Measurements from ENCODE around the gene ZFPL1.

Gene ZFPL1

DNA sequence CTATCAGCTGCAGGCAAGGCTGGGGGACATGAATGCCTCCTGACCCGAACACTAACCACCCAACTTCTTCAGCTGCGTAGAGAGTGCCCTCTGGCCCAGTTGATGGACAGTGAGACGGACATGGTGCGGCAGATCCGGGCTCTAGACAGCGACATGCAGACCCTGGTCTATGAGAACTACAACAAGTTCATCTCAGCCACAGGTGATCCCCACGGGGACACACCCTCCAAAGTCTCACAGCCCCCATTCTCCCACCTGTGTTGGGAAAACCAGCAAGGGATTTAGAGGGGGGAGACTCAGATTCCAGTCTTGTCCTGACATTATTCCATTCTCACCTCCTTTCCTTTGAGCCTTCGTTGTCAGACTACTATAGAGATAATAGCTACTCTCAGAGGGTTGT is 12.9 kb downstream of the ZFPL1 start:
- DNase-seq, result no peak

DNA sequence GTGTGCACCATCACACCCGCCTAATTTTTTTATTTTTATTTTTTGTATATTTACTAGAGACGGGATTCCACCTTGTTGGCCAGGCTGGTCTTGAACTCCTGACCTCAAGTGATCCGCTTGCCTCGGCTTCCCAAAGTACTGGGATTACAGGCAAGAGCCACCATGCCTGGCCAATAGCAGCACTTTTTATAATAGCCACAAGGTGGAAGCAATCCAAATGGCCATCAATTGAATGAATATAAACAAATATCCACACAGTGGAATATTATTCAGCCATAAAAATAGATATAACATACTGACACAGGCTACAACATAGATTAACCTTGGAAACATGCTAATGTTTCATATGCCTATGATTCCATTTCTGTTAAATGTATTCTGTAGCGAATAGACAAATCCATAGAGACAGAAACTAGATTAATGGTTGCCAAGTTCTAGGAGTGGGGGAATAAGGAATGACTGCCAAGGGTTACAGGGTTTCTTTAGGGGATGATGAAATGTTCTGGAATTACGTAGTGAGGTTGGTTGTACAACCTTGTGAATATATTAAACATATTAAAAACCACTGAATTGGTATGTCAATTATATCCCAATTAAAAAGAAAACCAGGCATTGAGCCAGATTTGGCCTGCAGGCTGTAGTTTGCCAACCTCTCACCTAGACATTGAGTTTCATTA is 16.8 kb downstream of the ZFPL1 start:
- DNase-seq, result no peak

DNA sequence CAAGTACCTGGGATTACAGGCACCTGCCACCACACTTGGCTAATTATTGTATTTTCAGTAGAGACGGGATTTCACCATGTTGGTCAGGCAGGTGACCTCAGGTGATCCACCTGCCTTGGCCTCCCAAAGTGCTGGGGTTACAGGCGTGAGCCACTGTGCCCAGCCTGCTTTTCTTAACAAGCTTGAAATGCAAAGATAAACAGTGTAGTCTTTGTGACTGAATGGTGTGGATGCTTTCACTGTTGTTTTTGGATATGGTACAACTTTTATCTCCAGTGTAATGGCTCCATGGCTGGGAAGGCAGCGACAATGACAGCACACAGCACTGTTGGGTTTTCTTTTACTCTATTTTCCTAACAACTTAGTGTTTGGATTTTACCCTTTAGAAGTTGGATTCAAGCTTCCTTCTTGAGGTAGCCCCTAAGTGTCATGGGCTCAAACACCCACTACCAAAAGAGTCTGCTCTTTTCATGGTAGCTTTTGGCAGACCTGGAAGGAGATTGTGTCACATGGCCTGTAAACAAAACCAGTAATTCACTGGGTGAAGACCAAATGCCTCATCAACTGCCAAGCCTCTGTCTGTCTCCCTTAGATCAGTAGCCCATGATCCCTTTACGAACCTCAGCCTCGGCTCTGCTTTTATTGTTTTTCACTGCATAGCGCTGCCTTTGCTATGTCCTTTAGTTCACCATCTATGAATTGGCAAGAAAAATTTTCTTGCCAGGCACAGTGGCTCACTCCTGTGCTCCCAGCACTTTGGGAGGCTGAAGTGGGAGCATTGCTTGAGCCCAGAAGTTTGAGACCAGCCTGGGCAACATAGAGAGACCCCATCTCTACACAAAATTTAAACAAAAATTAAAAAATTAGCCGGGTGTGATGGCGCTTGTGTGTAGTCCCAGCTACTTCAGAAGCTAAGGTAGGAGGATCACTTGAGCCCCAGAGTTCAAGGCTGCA is 18.4 kb downstream of the ZFPL1 start:
- DNase-seq, result no peak

DNA sequence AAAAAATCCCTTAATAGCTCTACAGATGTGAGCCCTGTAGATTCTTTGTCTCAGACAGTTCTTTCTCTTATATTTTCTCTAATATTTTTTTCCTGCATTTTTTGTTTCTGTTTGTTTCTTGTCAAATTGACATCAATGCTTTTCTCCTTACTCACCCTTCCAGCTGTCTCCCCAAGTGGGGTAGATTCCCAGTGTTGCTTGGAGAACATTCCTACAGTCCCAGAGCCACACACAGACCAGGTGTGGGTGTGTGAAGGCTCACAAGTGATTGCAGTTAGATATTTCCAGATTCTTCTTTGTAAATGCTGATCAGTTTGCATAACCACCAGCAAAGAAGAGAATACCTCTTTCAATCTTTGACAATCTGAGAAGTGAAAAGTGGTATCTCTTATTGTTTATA is 19.5 kb downstream of the ZFPL1 start:
- no peak for DNase-seq

DNA sequence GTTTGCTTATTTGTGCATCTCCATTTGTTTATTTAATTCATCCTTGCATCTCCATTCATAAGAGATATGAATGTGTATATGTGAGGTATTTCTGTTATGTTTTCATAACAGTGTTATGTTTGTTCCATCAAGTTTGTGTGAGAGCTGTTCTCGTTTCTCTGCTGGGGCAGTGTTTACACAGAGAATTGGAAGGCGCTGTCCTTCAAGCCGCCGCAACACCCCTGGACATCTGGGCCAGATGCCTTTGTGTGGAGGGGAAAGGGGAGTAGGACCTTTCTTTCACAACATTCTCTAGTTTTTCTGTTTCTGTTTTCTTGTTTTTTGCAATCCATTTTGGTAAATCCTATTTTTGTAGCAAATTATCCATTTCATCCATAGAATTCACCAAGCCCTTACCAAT is 20.6 kb downstream of the ZFPL1 start:
- DNase-seq, result no peak

DNA sequence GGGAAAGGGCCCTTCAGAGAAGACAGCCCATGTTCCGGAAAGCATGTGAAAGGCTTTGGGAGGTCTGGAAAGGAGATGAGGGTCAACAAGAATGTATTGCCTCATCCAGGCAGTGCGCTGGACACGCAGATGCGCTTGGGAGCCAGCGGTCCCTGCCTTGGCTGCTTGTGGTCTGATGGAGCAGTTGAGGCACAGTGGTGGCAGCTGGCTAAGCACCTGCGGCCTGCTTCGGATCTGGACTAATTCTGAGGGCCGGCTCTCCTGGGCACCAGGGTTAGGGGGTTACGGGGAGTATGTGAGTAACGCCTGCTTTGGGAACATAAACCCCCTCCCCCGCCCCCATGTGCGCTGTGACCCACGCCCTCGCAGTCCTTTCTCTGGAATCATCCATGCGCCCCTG is 23.1 kb downstream of the ZFPL1 start:
- DNase-seq, result no peak

DNA sequence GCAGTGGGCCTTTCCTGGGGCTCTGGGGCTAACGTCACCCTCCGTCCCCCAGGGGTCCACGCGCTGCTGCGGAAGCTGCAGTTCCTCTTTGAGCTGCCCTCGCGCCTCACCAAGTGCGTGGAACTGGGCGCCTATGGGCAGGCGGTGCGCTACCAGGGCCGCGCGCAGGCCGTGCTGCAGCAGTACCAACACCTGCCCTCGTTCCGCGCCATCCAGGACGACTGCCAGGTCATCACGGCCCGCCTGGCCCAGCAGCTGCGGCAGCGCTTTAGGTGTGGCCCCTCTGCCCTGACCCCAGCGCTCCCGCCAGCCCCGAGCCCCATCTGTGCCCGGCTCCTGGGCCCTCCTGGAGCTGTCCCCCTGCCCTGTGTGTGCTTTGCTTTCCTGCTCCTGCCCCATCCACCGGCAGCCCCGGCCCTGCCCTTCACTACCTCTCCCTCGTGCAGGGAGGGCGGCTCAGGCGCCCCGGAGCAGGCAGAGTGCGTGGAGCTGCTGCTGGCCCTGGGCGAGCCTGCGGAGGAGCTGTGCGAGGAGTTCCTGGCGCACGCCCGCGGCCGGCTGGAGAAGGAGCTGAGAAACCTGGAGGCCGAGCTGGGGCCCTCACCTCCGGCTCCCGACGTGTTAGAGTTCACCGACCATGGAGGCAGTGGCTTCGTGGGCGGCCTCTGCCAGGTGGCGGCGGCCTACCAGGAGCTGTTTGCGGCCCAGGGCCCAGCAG is 23.9 kb downstream of the ZFPL1 start:
- DNase-seq, result no peak

DNA sequence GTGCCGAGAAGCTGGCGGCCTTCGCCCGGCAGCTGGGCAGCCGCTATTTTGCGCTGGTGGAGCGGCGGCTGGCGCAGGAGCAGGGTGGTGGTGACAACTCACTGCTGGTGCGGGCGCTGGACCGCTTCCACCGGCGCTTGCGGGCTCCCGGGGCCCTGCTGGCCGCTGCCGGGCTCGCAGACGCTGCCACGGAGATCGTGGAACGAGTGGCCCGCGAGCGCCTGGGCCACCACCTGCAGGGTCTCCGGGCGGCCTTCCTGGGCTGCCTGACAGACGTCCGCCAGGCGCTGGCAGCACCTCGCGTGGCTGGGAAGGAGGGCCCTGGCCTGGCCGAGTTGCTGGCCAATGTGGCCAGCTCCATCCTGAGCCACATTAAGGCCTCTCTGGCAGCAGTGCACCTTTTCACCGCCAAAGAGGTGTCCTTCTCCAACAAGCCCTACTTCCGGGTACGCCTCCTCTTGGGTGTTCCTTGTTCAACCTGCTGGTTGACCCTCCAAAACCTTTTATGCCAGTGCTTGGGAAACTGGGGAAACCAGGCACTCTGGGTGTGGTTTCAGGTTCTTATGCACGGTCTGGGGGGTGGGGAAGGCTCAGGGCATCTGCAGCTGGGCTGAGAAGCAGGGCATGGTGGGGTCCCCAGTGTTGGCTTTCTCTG is 24.6 kb downstream of the ZFPL1 start:
- no peak for DNase-seq

DNA sequence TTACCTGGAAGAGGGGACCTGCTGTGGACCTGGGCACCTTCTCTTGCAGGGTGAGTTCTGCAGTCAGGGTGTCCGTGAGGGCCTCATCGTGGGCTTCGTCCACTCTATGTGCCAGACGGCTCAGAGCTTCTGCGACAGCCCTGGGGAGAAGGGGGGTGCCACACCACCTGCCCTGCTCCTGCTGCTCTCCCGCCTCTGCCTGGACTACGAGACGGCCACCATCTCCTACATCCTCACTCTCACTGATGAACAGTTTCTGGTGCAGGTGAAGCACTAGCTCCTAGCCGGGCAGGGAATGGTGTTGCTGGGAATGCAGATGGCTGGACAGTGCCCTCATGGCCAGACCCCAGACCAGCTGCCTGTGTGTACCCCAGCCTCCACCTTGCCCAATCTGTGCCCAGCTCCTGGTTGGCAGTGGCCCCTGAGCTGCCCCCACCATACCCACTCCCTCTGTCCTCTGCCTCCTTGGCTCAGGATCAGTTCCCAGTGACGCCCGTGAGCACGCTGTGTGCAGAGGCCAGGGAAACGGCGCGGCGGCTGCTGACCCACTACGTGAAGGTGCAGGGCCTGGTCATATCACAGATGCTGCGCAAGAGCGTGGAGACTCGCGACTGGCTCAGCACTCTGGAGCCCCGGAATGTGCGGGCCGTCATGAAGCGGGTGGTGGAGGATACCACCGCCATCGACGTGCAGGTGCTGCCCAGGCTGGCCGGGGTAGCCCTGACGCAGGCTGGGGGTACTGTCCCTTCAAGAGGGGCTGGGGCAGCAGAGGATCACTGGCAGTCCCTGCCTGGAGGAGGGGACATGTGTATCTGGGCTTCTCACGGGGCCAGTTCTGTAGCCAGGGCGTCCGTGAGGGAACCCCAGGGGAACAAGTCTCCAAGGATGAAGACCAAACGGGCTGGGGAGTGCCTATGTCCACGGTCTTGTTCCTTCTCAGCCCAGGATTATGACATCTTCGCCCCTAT is 25.5 kb downstream of the ZFPL1 start:
- no peak for DNase-seq

DNA sequence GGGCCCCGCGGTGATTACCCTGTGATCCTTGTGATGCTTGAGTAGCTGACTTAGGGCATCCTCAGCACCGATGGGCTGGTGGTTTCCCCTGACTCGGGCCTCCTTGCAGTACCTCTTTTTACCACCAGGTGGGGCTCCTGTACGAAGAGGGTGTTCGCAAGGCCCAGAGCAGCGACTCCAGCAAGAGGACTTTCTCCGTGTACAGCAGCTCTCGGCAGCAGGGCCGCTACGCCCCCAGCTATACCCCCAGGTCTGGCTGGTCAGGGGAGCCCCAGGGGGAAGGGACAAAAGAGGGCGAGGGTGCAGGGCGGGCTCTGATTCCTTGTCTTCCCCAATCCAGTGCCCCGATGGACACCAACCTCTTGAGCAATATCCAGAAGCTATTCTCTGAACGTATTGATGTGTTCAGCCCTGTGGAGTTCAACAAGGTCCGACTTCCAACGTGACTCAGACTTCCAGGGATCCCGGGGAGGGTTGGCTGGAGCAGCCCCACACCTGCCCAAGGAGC is 26.4 kb downstream of the ZFPL1 start:
- peak; percentile 99 for DNase-seq

DNA sequence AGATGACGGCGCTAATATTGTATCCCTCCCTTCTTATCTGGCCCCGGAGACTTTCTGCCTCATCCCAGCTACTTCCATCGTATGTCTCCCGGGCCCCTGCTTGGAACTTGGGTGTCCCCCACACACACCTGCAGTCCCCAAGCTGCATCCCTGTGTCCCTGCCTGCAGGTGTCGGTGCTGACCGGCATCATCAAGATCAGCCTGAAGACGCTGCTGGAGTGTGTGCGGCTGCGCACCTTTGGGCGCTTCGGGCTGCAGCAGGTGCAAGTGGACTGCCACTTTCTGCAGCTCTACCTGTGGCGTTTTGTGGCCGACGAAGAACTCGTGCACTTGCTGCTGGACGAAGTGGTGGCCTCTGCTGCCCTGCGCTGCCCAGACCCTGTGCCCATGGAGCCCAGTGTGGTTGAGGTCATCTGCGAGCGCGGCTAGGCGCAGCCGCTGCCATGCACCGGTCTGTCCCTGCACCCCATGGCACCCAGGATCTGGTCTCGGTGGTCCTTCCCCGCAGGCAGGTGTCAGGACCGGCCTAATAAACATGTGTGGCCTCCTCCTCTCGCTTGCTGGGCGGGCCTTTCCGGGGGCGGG is 27.2 kb downstream of the ZFPL1 start:
- no peak for DNase-seq

DNA sequence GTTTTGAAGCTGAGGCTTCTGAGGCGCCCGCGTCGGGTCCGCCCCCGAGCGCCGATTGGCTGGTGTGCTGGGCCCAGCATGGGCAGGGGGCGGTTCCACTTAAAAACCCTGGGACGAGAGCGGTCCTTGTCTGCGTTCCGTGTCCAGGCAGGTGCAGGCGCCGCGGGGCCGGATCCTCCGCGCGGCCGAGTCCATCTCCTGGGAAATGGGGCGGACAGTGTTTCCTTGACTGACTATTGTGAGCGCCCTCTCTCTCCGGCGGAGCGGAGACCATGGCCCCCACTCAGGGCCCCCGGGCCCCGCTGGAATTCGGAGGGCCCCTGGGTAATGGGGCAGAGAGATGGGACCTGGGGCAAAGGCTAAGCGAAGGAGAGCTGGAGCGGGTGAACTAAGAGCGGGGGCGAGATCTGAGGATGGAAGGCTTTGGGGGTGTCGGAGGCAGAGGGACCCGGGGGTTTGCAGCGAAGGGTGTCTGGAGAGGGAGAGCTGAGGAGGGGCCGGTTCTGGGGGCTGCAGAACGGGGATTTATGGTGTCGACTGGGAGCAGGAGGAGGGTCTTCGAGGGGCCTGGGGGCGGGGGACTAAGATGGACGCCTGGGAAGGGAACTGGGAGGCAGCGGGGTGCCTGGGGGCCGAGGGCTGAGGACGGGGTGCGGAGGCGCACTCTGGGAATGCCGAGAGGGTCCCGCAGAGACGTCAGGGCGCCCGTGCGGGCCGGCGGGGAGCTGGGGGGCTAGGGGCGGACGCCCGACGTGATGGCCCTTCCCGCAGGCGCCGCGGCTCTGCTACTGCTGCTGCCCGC is 27.9 kb downstream of the ZFPL1 start, which contains the start of gene TM7SF2:
TSS of gene TM7SF2 (plus strand) at position 129 of the 802 bp plus-strand sequence. CDS start at position 273, 144 bp downstream.
- DNase-seq, result peak; percentile 95

DNA sequence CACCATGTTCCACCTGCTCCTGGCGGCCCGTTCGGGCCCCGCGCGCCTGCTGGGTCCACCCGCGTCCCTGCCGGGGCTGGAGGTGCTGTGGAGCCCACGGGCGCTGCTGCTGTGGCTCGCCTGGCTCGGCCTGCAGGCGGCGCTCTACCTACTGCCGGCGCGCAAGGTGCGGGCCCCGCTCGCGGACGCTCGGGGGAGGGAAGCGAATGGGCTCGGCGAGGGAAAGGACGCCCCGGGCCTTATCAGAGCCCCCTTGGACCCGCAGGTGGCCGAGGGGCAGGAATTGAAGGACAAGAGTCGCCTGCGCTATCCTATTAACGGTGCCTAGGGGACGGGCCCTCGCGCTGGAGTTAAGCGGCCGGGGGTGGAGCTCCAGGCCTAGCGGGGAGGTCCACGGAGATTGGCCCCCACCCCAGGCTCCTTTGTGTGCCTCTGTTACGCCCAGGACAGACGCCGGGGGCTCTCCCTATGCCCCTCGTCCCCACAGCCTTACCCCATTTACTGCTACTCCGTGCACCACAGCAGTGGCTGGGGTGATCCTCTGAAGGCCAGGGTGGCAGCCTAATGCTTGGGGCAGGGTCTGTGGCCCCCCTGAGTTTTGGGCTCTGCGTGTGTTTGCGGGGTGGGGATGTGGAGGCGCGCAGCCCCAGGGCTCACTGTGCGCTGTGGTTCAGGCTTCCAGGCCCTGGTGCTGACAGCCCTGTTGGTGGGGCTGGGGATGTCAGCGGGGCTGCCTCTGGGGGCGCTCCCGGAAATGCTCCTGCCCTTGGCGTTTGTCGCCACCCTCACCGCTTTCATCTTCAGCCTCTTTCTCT is 28.7 kb downstream of the ZFPL1 start:
- peak; percentile 79 for DNase-seq

DNA sequence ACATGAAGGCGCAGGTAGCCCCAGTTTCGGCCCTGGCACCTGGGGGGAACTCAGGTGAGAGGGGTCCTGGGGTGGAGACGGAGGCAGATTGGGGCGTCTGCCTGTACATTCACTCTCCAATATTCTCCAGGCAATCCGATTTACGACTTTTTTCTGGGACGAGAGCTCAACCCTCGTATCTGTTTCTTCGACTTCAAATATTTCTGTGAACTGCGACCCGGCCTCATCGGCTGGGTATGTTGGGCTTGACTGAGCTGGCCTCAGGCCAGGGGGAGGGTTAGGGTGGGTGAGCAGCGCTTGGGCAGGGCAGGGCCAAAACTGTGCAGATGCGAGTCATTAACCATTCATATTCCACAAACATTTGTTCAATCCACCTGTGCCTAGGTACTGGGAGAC is 29.3 kb downstream of the ZFPL1 start:
- DNase-seq, result no peak

DNA sequence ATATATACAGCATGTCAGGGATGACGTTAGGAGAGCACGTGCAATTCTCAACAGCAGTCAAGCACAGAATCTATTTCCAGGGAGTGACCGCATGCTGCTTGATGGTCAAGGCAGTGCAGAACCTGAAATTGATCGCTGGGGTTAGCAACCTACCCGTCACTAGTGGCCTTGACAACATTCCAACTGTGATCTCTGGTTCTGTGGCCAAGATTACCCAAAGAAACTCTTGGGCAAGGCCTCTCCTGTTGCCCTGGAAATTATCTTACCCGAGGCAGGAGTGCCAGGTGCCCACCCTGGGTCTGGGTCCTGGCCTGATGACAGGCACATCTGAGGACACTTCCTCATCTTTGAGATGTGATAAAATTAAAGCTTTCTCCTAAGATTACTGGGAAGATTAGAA is 29.8 kb downstream of the ZFPL1 start:
- DNase-seq, result no peak

DNA sequence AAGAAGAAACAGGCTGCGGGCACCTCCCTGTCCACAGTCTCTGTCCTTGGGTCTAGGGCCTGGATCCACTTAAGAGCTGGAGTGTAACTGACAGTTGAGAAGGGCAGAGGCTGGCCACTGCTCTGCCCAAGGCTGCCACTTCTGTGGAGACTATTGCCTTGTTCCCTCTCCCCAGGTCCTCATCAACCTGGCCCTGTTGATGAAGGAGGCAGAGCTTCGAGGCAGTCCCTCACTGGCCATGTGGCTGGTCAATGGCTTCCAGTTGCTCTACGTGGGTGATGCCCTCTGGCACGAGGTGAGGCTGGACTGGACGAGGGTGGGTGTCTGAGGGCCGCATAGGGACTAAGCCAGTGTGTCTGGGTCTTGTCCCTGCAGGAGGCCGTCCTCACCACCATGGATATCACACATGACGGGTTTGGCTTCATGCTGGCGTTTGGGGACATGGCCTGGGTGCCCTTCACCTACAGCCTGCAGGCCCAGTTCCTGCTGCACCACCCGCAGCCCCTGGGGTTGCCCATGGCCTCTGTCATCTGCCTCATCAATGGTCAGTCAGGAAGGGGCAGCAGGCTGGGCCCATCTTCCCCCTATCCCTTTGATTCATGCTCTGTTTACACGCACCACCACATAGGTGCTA is 30.6 kb downstream of the ZFPL1 start:
- no peak for DNase-seq

DNA sequence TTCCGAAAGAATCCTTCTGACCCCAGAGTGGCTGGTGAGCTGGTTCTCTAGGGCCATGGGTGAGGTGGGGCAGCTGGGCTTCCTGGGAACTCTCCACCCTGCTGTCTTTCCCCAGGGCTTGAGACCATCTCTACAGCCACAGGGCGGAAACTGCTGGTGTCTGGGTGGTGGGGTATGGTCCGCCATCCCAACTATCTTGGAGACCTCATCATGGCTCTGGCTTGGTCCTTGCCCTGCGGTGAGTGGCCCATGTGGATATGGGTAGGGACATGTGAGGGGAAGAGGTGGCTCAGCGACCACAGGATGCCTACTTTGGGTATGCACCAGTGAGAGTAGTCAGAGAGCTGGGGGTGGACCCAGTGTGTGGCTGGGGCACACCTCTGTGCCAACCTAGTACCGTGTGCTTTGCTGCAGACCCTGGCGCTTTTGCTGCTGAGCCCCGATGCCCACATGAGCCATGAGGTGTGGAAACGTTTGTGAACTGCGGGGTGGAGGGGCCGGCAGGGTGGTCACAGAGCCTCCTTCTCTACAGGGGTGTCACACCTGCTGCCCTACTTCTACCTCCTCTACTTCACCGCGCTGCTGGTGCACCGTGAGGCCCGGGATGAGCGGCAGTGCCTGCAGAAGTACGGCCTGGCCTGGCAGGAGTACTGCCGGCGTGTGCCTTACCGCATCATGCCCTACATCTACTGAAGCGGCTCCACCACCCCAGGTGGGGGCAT is 31.5 kb downstream of the ZFPL1 start:
- no peak for DNase-seq
